H1 (cell line): ENCODE results near the gene B4GALNT1. TPM values are rescaled to one million over a fixed set of nuclear protein-coding genes. Genes with fewer than 3 reads are reported as not detected.

Experiments
- CTCF ChIA-PET: fragments of 300-600 bp; sonication (Branson Sonifier 250); formaldehyde crosslinking; loops from one replicate; lab custom pipeline; 2021; ENCODE audit not compliant: partially characterized antibody; lab: Charles Lee
- POLR2A ChIA-PET: fragments of 300-600 bp; sonication (Branson Sonifier 250); formaldehyde crosslinking; loops from one replicate; lab custom pipeline; 2021; ENCODE audit warnings: inconsistent platforms; ENCODE audit not compliant: partially characterized antibody; lab: Charles Lee
- DNase-seq, 2 experiments: peaks; one replicate each; pipeline versions ENCODE4 v3.0.0 to v3.0.0-alpha.2; 2010 to 2022; ENCODE audit warnings: low spot score in 2 of 2, low read depth in 1 of 2, mixed read lengths in 1 of 2
- FAIRE-seq: peaks from 2 replicates; lab custom pipeline; 2011; peaks lifted over from hg19 to GRCh38; lab: Jason Lieb, UNC
- H2AFZ ChIP-seq: 2 replicates; pipeline ENCODE4 v1.8.1; 2012; ENCODE audit warnings: low read length, inconsistent platforms
- H2AK5ac ChIP-seq: 2 replicates; pipeline ENCODE4 v1.6.1; 2013; ENCODE audit warnings: low read depth, low read length
- H2BK120ac ChIP-seq: replicated peaks from 2 replicates; pipeline ENCODE3; 2013; ENCODE audit warnings: low read depth, low read length, inconsistent platforms
- H2BK12ac ChIP-seq: 2 replicates; pipeline ENCODE4 v1.6.1; 2013; ENCODE audit warnings: low read depth, low read length
- H2BK15ac ChIP-seq: 2 replicates; pipeline ENCODE4 v1.6.1; 2013; ENCODE audit warnings: low read length
- H2BK20ac ChIP-seq: 2 replicates; pipeline ENCODE4 v1.6.1; 2013; ENCODE audit warnings: low read length
- H2BK5ac ChIP-seq: 2 replicates; pipeline ENCODE4 v1.6.1; 2013; ENCODE audit warnings: low read depth, low read length
- H3K14ac ChIP-seq: 2 replicates; pipeline ENCODE4 v1.6.1; 2013; ENCODE audit warnings: inconsistent platforms; ENCODE audit not compliant: insufficient read length
- H3K18ac ChIP-seq: 2 replicates; pipeline ENCODE4 v1.6.1; 2013; ENCODE audit warnings: low read length; ENCODE audit errors: extremely low read depth
- H3K23ac ChIP-seq: 2 replicates; pipeline ENCODE4 v1.6.1; 2013; ENCODE audit warnings: inconsistent platforms; ENCODE audit not compliant: insufficient read length
- H3K23me2 ChIP-seq: 2 replicates; pipeline ENCODE4 v1.6.1; 2013; ENCODE audit warnings: low read depth, low read length
- H3K27ac ChIP-seq: 2 replicates; pipeline ENCODE4 v1.6.1; 2011; ENCODE audit warnings: low read depth, low read length, inconsistent platforms
- H3K27me3 ChIP-seq, 4 experiments: replicated peaks in 1 of 4; 1 replicate in 1 of 4; 2 replicates in 3 of 4; pipeline versions ENCODE4 v1.6.1 to v1.8.1; 2011 to 2013; ENCODE audit warnings: low read length in 3 of 4, mild to moderate bottlenecking in 3 of 4, inconsistent platforms in 2 of 4, mixed read lengths in 2 of 4, moderate library complexity in 1 of 4; ENCODE audit not compliant: control insufficient read depth in 3 of 4, insufficient read depth in 3 of 4; ENCODE audit errors: extremely low read depth in 1 of 4
- H3K36me3 ChIP-seq, 4 experiments: 2 replicates each; pipeline versions ENCODE4 v1.6.1 to v1.8.1; 2011 to 2013; ENCODE audit warnings: mild to moderate bottlenecking in 4 of 4, low read length in 3 of 4, moderate library complexity in 2 of 4, control low read depth in 1 of 4, inconsistent platforms in 1 of 4; ENCODE audit not compliant: insufficient read depth in 4 of 4, control insufficient read depth in 2 of 4
- H3K4ac ChIP-seq: replicated peaks from 2 replicates; pipeline ENCODE3; 2013; ENCODE audit warnings: low read length, low read depth, mixed read lengths, inconsistent platforms; ENCODE audit not compliant: insufficient read length
- H3K4me1 ChIP-seq, 4 experiments: replicated peaks in 1 of 4; 1 replicate in 1 of 4; 2 replicates in 3 of 4; pipeline versions ENCODE4 v1.6.1 to v1.8.1; 2011 to 2013; ENCODE audit warnings: low read length in 3 of 4, inconsistent platforms in 2 of 4, mixed read lengths in 1 of 4; ENCODE audit not compliant: insufficient read depth in 4 of 4, control insufficient read depth in 3 of 4
- H3K4me2 ChIP-seq, 2 experiments: 2 replicates each; pipeline versions ENCODE4 v1.6.1 to v1.8.1; 2011 to 2013; ENCODE audit warnings: low read depth in 2 of 2, low read length in 2 of 2, control low read depth in 1 of 2, inconsistent platforms in 1 of 2, mild to moderate bottlenecking in 1 of 2; ENCODE audit not compliant: insufficient read depth in 1 of 2
- H3K4me3 ChIP-seq, 4 experiments: fragments of 200-600, 300-600 bp in 1 of 4; sonication (generic), shearing (Covaris generic), sonication (Bioruptor Twin) in 1 of 4; 2 replicates each; pipeline versions ENCODE4 v1.5.1 to v1.8.1; 2011 to 2016; ENCODE audit warnings: low read length in 4 of 4, low read depth in 3 of 4, control low read depth in 2 of 4, inconsistent platforms in 2 of 4, mild to moderate bottlenecking in 2 of 4, mixed read lengths in 1 of 4, moderate library complexity in 1 of 4; ENCODE audit not compliant: insufficient read depth in 2 of 4; ENCODE audit errors: extremely low read depth in 1 of 4
- H3K56ac ChIP-seq: replicated peaks from 2 replicates; pipeline ENCODE3; 2013; ENCODE audit warnings: low read depth, mild to moderate bottlenecking, mixed read lengths, low read length, inconsistent platforms; ENCODE audit not compliant: insufficient read length
- H3K79me1 ChIP-seq: 2 replicates; pipeline ENCODE4 v1.6.1; 2013; ENCODE audit warnings: low read depth, low read length, control low read depth
- H3K79me2 ChIP-seq, 2 experiments: 2 replicates each; pipeline versions ENCODE4 v1.6.1 to v1.8.1; 2012 to 2013; ENCODE audit warnings: low read length in 2 of 2, mild to moderate bottlenecking in 2 of 2, inconsistent platforms in 1 of 2; ENCODE audit not compliant: insufficient read depth in 2 of 2, control insufficient read depth in 1 of 2
- H3K9ac ChIP-seq, 4 experiments: replicated peaks in 1 of 4; 1 replicate in 1 of 4; 2 replicates in 3 of 4; pipeline versions ENCODE4 v1.6.1 to v1.8.1; 2011 to 2013; ENCODE audit warnings: low read depth in 3 of 4, low read length in 3 of 4, control low read depth in 2 of 4, mild to moderate bottlenecking in 2 of 4, moderate library complexity in 2 of 4, inconsistent platforms in 1 of 4; ENCODE audit errors: extremely low read depth in 1 of 4
- H3K9me3 ChIP-seq, 2 experiments: 2 replicates each; pipeline versions ENCODE4 v1.6.1 to v1.8.1; 2012 to 2013; ENCODE audit warnings: mild to moderate bottlenecking in 2 of 2, moderate library complexity in 2 of 2, control low read depth in 1 of 2, inconsistent platforms in 1 of 2, low read depth in 1 of 2, low read length in 1 of 2, mixed read lengths in 1 of 2; ENCODE audit not compliant: insufficient read depth in 2 of 2
- H4K20me1 ChIP-seq, 2 experiments: replicated peaks in 1 of 2; 2 replicates each; pipeline versions ENCODE3 to v1.8.1; 2011 to 2013; ENCODE audit warnings: inconsistent platforms in 2 of 2, low read length in 2 of 2, mild to moderate bottlenecking in 1 of 2; ENCODE audit not compliant: insufficient read depth in 2 of 2, control insufficient read depth in 1 of 2
- H4K5ac ChIP-seq: 2 replicates; pipeline ENCODE4 v1.6.1; 2013; ENCODE audit warnings: low read length, low read depth, mixed read lengths, inconsistent platforms; ENCODE audit not compliant: insufficient read length
- H4K8ac ChIP-seq: 2 replicates; pipeline ENCODE4 v1.8.0; 2013; ENCODE audit warnings: mild to moderate bottlenecking, moderate library complexity, low read length, inconsistent platforms; ENCODE audit not compliant: insufficient read depth; ENCODE audit errors: extremely low read depth
- H4K91ac ChIP-seq: replicated peaks from 2 replicates; pipeline ENCODE3; 2013; ENCODE audit warnings: low read length, mixed read lengths, inconsistent platforms; ENCODE audit not compliant: insufficient read length
- ASH2L ChIP-seq: fragments of 200-600, 300-600 bp; sonication (generic); IDR thresholded peaks from one replicate; pipeline ENCODE4 v1.7.1; 2017; ENCODE audit warnings: low read length
- BACH1 ChIP-seq: IDR thresholded peaks from 2 replicates; pipeline ENCODE4 v1.6.1; 2012; ENCODE audit warnings: low read length, improper control_type of control experiment
- BCL11A ChIP-seq, 2 experiments: IDR thresholded peaks; one replicate each; pipeline ENCODE4 v1.6.1; 2011; ENCODE audit warnings: low read depth in 2 of 2, low read length in 2 of 2, mild to moderate bottlenecking in 2 of 2
- CBX5 ChIP-seq: fragments of 300-800, 300-1000 bp; sonication (generic); IDR thresholded peaks from 2 replicates; pipeline ENCODE4 v1.7.1; 2016; ENCODE audit warnings: antibody characterized with exemption, low read length, low read depth
- PHF8 ChIP-seq: fragments of 200-600 bp; sonication (generic); conservative IDR thresholded peaks from 2 replicates; pipeline ENCODE4 v1.7.1; 2012; ENCODE audit warnings: low read depth, mild to moderate bottlenecking, inconsistent platforms, low read length, moderate library complexity
- POLR2AphosphoS5 ChIP-seq: IDR thresholded peaks from 2 replicates; pipeline ENCODE4 v1.6.1; 2011; ENCODE audit warnings: low read depth, low read length
- RAD21 ChIP-seq, 2 experiments: IDR thresholded peaks in 1 of 2; conservative IDR thresholded peaks in 1 of 2; 2 replicates each; pipeline ENCODE4 v1.6.1; 2011; ENCODE audit warnings: low read depth in 2 of 2, low read length in 2 of 2, improper control_type of control experiment in 1 of 2, inconsistent platforms in 1 of 2, mild to moderate bottlenecking in 1 of 2, moderate library complexity in 1 of 2
- RFX5 ChIP-seq: IDR thresholded peaks from 2 replicates; pipeline ENCODE4 v1.6.1; 2011; ENCODE audit warnings: low read depth, low read length, improper control_type of control experiment, borderline replicate concordance
- SAP30 ChIP-seq: fragments of 300-600 bp; sonication (generic); IDR thresholded peaks from 2 replicates; pipeline ENCODE4 v1.7.1; 2012; ENCODE audit warnings: low read length, moderate library complexity, mild to moderate bottlenecking, inconsistent platforms; ENCODE audit not compliant: insufficient read depth, insufficient replicate concordance
- SUZ12 ChIP-seq: fragments of 200-600 bp; sonication (generic); IDR thresholded peaks from 2 replicates; pipeline ENCODE4 v1.6.1; 2012; ENCODE audit warnings: mild to moderate bottlenecking, inconsistent platforms, low read length, moderate library complexity, mixed read lengths
- TAF1 ChIP-seq: IDR thresholded peaks from 2 replicates; pipeline ENCODE4 v1.6.1; 2011; ENCODE audit warnings: mild to moderate bottlenecking, low read depth, low read length
- YY1 ChIP-seq: IDR thresholded peaks from 2 replicates; pipeline ENCODE4 v1.6.1; 2011; ENCODE audit warnings: low read depth, mild to moderate bottlenecking, low read length
- WGBS, 2 experiments: shearing (Covaris generic) in 1 of 2; methylation state at CpG; one replicate each; pipeline versions ENCODE4 v1.1.6 to v1.1.7; 2013 to 2015; ENCODE audit warnings: low lambda C conversion rate in 2 of 2, mixed read lengths in 2 of 2, inconsistent platforms in 1 of 2, low coverage in 1 of 2, missing lambda C conversion rate in 1 of 2; ENCODE audit not compliant: insufficient replicate concordance in 2 of 2, insufficient coverage in 1 of 2, insufficient read length in 1 of 2; ENCODE audit errors: extremely low coverage in 1 of 2, missing lambda C conversion rate in 1 of 2; 5-methylcytosine and 5-hydroxymethylcytosine counted together
- polyA plus RNA-seq, 7 experiments: library from polyadenylated mRNA; depleted of rRNA in 3 of 7; stranded (reverse) in 5 of 7; unstranded in 2 of 7; fragments of >200 nt in 5 of 7; fragments of 200-250 nt in 2 of 7; gene quantifications; 1 replicate in 5 of 7; 2 replicates in 1 of 7; 4 replicates in 1 of 7; pipeline versions ENCODE4 v1.2.1 to v1.2.3, GENCODE V29; 2011 to 2013; ENCODE audit warnings: missing spikeins in 2 of 7, mixed read lengths in 2 of 7
- total RNA-seq: library from RNA; stranded (reverse); fragmentation: NEBNext Ultra II Directional; extraction: Animal tissue kit (Norgen Biotek cat#: 25700); gene quantifications from 2 replicates; pipeline ENCODE4 v1.2.1, GENCODE V29; 2021

B4GALNT1 gene
- total and polyA plus RNA-seq, 2 of the 8 experiments (the other 6 are each of a cell fraction or from before 2014, with no cell fraction given), result 1.5 to 2.3 TPM

- POLR2A ChIA-PET, result interaction anchor here (0.7 to 2.1 kb wide), 6 partner anchors 10 to 133 kb away, joined by 3 to 11 read pairs (median 4); partner anchors contain the start of gene ARHGEF25
- Histone ChIP-seq H3K9ac (no peak overlapping the region), H3K56ac (no peak overlapping the region), H2BK120ac (no peak overlapping the region), H2AK5ac (no peak overlapping the region), H4K5ac (no peak overlapping the region), H2BK5ac (no peak overlapping the region), H3K27me3 (peaks cover 78 to 97% (median 91%) of the 10 kb centered on the region in 4 experiments), H3K23me2 (peaks cover 7% of the 10 kb centered on the region; the same call in 1 of the 2 replicates), H3K27ac (no peak overlapping the region), H4K20me1 (peaks cover 2 to 14% of the 10 kb centered on the region in 2 experiments), H3K14ac (no peak overlapping the region), H3K4me1 (peaks cover 0 to 20% (median 16%) of the 10 kb centered on the region in 4 experiments; a peak in 6 of 7 replicates), H3K23ac (no peak overlapping the region), H2BK15ac (no peak overlapping the region), H3K4me2 (no peak overlapping the region), H3K79me1 (no peaks in the 10 kb centered on the region), H3K36me3 (no peaks in the 10 kb centered on the region; a peak in 1 of 8 replicates), H4K91ac (no peak overlapping the region), H3K9me3 (no peaks in the 10 kb centered on the region), H2AFZ (no peak overlapping the region), H4K8ac (no peak overlapping the region), H3K4me3 (no peak overlapping the region), H3K79me2 (no peaks in the 10 kb centered on the region), H2BK20ac (no peak overlapping the region), H3K18ac (no peak overlapping the region), H2BK12ac (no peak overlapping the region), H3K4ac (no peak overlapping the region)
- TF ChIP-seq ASH2L (no peak), POLR2AphosphoS5 (no peak), RFX5 (no peak), BACH1 (no peak), YY1 (no peak), SUZ12 (no peak; the same call in 1 of the 2 replicates), RAD21 (IDR thresholded peaks at IDR 0.05 in 1 of 2, conservative IDR thresholded peaks at IDR 0.05 in 1 of 2; ENCODE audit: low read depth in 2 of 2, low read length in 2 of 2) (no peak), TAF1 (no peak), CBX5 (no peak), BCL11A (IDR thresholded peaks at IDR 0.05; ENCODE audit: low read depth in 2 of 2, low read length in 2 of 2) (no peak), SAP30 (no peak), PHF8 (no peak)
- 59% methylated on average over 5 of the region's 5 CpGs; no CpG with 5 or more reads in 1 of the 2 experiments for WGBS, 2 experiments
- FAIRE-seq (no peak), DNase-seq (no peak)
- CTCF ChIA-PET, result interaction anchor here (1.0 to 9.9 kb wide), 11 partner anchors 9 to 106 kb away, joined by 3 to 88 read pairs (median 6); partner anchors contain the start of genes ARHGEF25 and OS9
Measured at GRCh38 chr12:57629897-57630471, 3.0 kb downstream of the B4GALNT1 start.
